H7 (cell line): Measurements from ENCODE around the gene SH2D3C. TPM values are rescaled to one million over a fixed set of nuclear protein-coding genes. Genes with fewer than 3 reads are reported as not detected.

Experiments used
- DNase-seq: peaks from one replicate; pipeline ENCODE4 v3.0.0; 2012
- H3K27me3 ChIP-seq: 2 replicates; pipeline ENCODE4 v1.6.0; 2011; ENCODE audit warnings: mild to moderate bottlenecking, low read length; ENCODE audit not compliant: control insufficient read depth, insufficient read depth
- H3K36me3 ChIP-seq: replicated peaks from 2 replicates; pipeline ENCODE4 v1.5.1; 2011; ENCODE audit warnings: low read length; ENCODE audit not compliant: control insufficient read depth, insufficient read depth
- H3K4me3 ChIP-seq: 2 replicates; pipeline ENCODE4 v1.5.1; 2011; ENCODE audit warnings: low read depth, mild to moderate bottlenecking, control low read depth, low read length, moderate library complexity; ENCODE audit not compliant: insufficient read depth
- total RNA-seq: library from RNA; depleted of rRNA; stranded (reverse); fragments of >200 nt; shearing (Covaris generic); gene quantifications from 2 replicates; pipeline ENCODE4 v1.2.3, GENCODE V29; 2014

SH2D3C gene
- total RNA-seq, 1 experiment from 2014 or later = 0.42 TPM

- H3K27me3 ChIP-seq = no peaks in the 10 kb centered on the region
- peak; percentile 31 for DNase-seq
- peaks cover 23% of the 10 kb centered on the region for H3K36me3 ChIP-seq
- no peak overlapping the region for H3K4me3 ChIP-seq
Measured at GRCh38 chr9:127794001-127794791, 15.7 kb upstream of the SH2D3C start.

DNA sequence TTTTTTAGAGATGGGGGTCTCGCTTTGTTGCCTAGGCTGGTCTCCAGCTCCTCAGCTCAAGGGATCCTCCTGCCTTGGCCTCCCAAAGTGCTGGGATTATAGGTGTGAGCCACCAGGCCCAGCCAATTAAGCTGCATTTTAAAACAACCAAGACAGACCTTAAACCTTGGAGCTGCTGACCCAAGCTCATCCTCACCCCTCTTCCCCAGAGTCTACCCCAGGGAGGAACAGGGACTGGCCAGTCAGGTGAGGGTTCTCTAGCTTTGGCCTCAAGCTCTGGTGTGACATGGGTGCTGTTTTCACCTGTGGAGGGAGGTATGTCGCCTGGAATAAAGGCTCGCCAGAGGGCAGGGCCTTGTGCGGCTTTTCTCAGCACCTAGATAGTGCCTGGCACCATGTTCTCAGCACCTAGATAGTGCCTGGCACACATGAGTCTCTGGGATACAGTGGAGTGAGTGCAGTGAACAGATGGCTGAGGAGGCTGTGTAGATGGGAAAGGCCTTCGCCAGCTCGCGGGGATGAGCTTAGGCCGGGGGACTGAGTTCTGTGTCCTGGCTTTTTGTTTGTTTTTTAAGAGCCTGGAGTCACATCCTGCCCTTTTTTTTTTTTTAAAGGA is 14.7 kb upstream of the SH2D3C start:
- Histone ChIP-seq H3K4me3 (no peak overlapping the region), H3K27me3 (no peaks in the 10 kb centered on the region), H3K36me3 (peaks cover 33% of the 10 kb centered on the region)
- DNase-seq = peak; percentile 25

DNA sequence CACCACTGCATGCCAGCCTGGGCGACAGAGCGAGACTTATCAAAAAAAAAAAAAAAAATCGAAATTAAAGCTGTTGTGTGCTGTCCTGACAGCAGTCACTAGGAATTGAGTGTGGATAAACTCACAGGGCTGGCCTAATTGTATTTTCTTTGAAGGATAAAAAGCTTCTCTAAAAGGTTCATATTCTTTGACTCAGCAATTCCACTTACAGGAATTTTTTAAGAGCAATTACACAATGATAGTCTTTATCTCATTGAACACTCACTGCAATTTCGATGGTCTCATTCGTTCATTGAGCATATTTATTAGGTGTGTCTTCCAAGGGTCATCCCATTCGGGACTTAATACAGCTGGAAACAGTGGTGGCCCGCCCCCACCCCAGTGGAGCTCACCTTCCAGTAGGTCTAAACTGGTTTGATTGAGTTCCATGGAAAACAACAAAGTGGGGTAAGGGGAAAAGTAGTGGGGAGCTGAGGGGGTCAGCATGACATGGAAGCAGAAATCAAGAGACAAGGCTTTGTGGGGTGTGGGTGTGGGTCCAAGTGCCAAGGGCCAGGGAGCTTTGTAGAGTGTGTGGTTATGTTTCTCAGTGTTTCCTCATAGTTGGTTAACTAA is 14.1 kb upstream of the SH2D3C start:
- no peak overlapping the region for H3K4me3 ChIP-seq
- peaks cover 40% of the 10 kb centered on the region for H3K36me3 ChIP-seq
- peak; percentile 13 for DNase-seq
- no peaks in the 10 kb centered on the region for H3K27me3 ChIP-seq

DNA sequence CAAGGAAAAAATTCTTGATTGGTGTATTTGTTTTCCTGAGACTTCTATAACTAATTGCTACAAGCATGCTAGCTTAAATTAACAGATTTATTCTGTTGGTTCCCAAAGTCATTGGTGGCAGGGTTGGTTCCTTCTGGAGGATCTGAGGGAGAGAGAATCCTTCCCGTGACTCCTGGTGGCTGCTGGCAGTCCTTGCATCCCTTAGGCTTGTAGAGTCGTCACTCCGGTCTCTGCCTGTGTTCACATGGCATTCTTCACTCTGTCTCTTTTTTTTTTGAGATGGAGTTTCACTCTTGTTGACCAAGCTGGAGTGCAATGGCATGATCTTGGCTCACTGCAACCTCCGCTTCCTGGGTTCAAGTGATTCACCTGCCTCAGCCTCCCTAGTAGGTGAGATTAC is 12.6 kb upstream of the SH2D3C start:
- H3K27me3 ChIP-seq = no peaks in the 10 kb centered on the region
- H3K36me3 ChIP-seq = peaks cover 45% of the 10 kb centered on the region
- H3K4me3 ChIP-seq = no peak overlapping the region
- peak; percentile 32 for DNase-seq

- DNase-seq = peak; percentile 22
- Histone ChIP-seq H3K4me3 (no peak overlapping the region), H3K27me3 (no peaks in the 10 kb centered on the region), H3K36me3 (peaks cover 45% of the 10 kb centered on the region)
Measured at GRCh38 chr9:127790094-127790855, 11.8 kb upstream of the SH2D3C start.

GRCh38 chr9:127789179-127789578 is 10.7 kb upstream of the SH2D3C start:
- no peaks in the 10 kb centered on the region for H3K27me3 ChIP-seq
- H3K4me3 ChIP-seq = no peak overlapping the region
- peaks cover 45% of the 10 kb centered on the region for H3K36me3 ChIP-seq
- DNase-seq = peak; percentile 23

- peak; percentile 44 for DNase-seq
- Histone ChIP-seq H3K27me3 (no peaks in the 10 kb centered on the region), H3K4me3 (no peak overlapping the region), H3K36me3 (peaks cover 45% of the 10 kb centered on the region)
Measured at GRCh38 chr9:127788337-127789011, 10.0 kb upstream of the SH2D3C start.

DNA sequence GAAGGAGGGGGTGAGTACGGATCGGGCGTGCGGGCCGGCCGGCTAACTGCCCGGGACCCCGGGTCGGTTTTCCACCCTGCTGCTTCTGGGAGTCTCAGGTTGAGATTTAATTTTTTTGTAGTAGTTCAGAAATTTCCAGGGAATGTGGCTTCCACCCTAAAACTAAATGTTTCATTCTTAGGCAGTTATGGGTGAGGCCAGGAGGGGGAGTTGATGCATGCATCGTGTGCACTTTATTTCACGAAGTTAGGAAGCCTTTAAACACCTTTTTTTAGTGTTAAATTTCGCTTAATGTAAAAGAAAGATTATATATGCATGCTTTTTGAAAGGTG is 8.3 kb upstream of the SH2D3C start:
- H3K36me3 ChIP-seq = peaks cover 41% of the 10 kb centered on the region
- H3K4me3 ChIP-seq = peak overlapping the region; percentile 99
- H3K27me3 ChIP-seq = no peaks in the 10 kb centered on the region
- DNase-seq = no peak

DNA sequence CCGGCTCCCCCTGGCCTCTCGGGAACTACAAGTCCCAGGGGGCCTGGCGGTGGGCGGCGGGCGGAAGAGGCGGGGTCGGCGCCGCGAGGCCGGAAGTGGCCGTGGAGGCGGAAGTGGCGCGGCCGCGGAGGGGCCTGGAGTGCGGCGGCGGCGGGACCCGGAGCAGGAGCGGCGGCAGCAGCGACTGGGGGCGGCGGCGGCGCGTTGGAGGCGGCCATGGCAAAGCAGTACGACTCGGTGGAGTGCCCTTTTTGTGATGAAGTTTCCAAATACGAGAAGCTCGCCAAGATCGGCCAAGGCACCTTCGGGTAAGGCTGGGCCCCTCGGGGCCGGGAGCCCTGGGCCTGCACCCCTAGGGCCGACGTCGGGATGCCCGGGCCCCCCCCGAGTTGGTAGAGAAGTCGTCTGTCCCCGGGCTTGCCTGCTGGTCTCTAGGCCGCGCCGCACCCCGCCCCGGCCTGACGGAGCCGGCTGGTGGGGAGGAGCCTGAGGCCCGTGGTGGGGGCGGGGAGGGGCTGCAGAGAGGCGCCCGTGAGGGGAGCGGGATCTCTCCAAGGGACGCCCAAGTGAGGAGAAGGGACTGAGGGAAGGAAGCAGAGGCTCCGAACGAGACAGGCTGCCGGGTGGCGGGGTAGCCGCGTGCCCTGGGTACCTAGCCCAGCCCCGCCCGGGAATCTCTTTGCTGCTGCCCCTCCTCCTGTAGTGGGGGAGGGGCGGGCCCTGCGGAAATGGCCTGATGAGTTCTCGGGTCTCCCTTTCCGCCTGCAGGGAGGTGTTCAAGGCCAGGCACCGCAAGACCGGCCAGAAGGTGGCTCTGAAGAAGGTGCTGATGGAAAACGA is 7.7 kb upstream of the SH2D3C start, which contains the start of gene CDK9:
CDK9 (plus strand) TSS at position 102 of the 840 bp plus-strand sequence; CDS start at position 217, 115 bp downstream.
- Histone ChIP-seq H3K4me3 (peak within 1 kb of the TSS; percentile 99), H3K27me3 (no peaks in the 10 kb centered on the region), H3K36me3 (peaks cover 39% of the 10 kb centered on the region)
- DNase-seq = peak; percentile 99

GRCh38 chr9:127785023-127785932 is 6.8 kb upstream of the SH2D3C start:
- Histone ChIP-seq H3K36me3 (peaks cover 32% of the 10 kb centered on the region), H3K27me3 (no peaks in the 10 kb centered on the region), H3K4me3 (peak overlapping the region; percentile 58)
- peak; percentile 99 for DNase-seq

GRCh38 chr9:127783111-127784008 is 4.9 kb upstream of the SH2D3C start:
- peaks cover 13% of the 10 kb centered on the region for H3K36me3 ChIP-seq
- no peaks in the 10 kb centered on the region for H3K27me3 ChIP-seq
- peak; percentile 66 for DNase-seq
- no peak overlapping the region for H3K4me3 ChIP-seq

GRCh38 chr9:127781806-127782205 is 3.3 kb upstream of the SH2D3C start:
- Histone ChIP-seq H3K36me3 (no peaks in the 10 kb centered on the region), H3K27me3 (no peaks in the 10 kb centered on the region), H3K4me3 (no peak overlapping the region)
- DNase-seq = no peak
